C4-2B (cell line): ENCODE measurements around the gene SLCO4A1.

Experiments
- CTCF ChIP-seq: fragments of 450-650 bp; conservative IDR thresholded peaks from 2 replicates; pipeline ENCODE4 v1.5.1; 2017; ENCODE audit warnings: mild to moderate bottlenecking
- ZFX ChIP-seq: fragments of 450-650 bp; IDR thresholded peaks from 2 replicates; pipeline ENCODE4 v1.6.1; 2017

GRCh38 chr20:62611819-62612218, 30.5 kb upstream of the SLCO4A1 start:
- TF ChIP-seq CTCF (no peak), ZFX (no peak)
